Measurements from ENCODE around the gene ZNF580.

Gene ZNF580

DNA sequence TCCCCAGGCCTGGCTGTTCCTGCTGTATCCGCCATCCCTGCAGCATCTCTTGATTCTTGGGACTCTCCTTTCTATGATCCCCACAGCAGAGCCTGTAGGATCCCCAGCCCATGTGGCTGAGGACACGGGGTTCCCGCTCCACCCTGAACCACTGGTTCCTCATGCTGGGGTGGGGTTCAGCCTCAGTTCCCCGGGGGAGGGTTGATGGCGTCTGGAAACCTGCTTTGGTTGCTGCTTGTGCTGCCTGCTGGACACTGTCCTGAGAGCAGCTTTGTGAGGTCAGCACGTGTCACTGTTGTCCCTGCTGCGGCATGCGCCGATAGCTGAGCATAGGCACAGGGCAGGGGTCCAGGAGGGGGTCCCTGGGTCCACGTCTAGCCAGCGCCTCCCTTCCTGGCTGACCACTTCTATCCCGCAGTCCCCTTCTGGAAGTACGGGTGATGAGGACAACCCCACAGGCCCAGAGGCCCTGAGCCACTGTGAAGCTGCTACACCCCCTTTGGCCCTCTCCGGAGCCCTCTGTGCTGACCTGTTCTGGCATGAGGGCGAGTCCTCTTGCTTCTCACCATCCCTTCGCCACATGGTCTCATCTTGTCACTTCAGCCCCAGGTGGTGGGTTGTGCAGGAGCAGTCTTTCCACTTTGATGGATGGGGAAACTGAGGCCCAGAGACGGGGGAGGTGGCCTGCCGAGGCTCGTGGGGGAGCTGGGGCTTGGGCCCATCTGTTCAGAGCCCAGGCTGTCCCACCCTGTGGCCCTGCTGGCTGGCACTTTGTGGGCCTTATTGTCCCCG lies 39.7 kb downstream of the ZNF580 start:
- no peak for DNase-seq

DNA sequence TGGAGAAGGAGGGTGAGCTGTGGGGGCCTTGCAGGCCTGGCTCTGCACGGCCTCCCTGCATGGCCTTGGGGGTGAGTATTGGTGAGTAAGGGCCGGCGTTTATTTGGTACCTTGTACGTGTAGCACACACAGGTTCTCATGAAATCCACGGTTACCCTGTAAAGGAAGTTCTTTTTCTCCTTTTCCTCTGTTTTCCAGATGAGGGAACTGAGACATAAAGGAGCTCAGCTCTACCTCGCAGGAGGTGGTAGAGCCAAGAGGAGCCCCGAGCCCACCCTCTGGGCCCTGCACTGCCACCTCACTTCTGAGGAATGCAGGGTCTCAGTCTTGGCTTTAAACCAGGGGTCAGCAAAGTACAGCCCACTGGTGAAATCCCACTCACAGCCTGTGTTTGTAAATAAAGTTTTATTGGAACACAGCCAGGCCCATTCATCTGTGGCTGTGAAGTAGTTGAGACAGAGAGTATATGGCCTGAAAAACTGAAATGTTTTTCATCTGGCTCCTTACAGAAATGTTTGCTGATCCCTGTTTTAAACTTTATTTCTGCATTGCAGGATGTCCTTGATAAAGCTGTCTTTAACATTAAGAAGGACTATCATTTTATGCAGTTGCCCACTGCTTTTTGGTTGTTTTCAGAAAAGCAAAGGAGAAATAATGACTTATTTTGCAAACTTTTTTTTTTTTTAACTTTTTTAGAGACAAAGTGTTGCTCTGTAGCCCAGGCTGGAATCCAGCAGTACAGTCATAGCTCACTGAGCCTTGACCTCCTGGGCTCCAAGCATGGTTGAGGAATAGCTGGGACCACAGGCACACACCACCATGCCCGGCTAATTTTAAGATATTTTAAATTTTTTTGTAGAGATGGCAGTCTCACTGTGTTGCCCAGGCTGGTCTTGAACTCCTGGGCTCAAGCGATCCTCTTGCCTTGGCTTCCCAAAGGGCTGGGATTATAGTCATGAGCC lies 40.6 kb downstream of the ZNF580 start:
- DNase-seq = no peak

DNA sequence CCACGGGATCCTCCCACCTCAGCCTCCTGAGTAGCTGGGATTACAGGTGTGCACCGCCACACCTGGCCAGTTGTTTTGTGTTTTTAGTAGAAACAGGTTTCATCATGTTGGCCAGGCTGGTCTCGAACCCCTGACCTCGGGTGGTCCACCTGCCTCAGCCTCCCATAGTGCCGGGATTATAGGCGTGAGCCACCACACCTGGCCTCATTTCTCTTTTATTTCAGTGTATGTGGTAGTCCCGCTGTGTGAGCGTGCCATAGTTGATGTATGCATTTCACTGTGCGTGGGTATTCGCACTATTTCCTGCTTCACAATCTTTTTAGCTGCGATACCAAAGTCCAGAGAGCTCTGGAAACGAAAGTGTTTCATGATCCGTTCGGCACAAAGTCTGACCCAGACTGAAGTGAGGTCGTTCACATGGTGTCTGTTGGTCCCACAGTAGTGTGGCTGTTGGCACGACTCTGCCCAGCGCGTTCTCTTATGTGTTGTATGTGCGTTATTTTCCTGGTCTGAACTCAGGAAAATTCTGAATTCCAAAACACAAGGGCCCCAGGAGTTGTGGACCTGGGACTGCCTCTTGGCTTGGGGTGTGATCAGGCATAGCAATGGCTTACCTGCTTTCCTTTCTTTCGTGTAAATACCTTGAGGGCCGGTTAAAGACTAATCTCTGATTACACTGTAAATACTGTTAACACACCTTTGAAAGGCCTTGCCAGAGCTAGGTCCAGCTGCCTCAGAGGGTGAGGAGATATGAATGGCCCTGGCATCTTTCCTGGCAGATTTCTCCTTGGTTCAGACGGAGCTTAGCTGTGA lies 42.9 kb downstream of the ZNF580 start:
- no peak for DNase-seq

DNA sequence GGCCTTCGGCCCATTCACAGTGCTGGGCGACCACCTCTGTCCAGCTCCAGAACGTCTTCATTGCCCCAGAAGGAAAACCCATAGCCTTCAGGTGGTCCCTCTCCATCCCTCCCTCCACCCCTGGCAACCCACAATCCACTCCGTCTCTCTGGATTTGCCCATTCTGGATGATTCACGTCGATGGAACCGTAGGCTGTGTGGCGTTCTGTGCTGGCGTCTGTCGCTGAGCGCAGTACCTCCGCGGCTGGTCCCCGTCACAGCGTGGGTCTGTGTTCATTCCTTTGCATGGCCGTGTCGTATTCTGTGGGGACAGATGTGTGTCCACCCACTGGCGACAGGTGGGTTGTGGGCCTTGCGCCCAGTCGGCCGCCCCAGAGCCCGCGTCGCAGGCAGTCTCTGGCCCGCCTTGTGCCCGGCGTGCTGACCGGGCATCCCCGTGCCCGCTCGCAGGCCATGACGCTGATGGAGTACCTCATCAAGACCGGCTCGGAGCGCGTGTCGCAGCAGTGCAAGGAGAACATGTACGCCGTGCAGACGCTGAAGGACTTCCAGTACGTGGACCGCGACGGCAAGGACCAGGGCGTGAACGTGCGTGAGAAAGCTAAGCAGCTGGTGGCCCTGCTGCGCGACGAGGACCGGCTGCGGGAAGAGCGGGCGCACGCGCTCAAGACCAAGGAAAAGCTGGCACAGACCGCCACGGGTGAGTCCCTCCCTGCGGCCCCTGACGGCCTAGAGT lies 44.3 kb downstream of the ZNF580 start:
- no peak for DNase-seq

DNA sequence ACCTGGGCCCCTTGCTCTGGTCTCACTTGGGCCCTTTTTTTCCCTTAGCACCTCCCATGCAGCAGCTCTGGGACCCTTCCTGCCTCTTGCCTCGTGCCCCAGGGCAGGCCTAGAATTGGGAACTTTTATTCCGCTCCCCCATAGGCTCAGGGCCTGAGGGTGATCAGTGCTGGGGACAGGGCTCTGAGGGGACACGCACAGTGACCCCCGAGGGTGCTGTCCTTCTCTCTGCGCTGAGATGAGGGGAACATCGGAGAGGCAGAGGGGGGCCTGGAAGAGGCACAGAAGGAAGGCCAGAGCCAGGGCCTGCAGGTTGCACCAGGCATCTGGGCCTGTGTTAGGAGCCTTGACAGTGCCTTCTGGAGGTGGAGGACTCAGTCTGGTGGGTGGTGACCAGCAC lies 45.0 kb downstream of the ZNF580 start:
- no peak for DNase-seq

DNA sequence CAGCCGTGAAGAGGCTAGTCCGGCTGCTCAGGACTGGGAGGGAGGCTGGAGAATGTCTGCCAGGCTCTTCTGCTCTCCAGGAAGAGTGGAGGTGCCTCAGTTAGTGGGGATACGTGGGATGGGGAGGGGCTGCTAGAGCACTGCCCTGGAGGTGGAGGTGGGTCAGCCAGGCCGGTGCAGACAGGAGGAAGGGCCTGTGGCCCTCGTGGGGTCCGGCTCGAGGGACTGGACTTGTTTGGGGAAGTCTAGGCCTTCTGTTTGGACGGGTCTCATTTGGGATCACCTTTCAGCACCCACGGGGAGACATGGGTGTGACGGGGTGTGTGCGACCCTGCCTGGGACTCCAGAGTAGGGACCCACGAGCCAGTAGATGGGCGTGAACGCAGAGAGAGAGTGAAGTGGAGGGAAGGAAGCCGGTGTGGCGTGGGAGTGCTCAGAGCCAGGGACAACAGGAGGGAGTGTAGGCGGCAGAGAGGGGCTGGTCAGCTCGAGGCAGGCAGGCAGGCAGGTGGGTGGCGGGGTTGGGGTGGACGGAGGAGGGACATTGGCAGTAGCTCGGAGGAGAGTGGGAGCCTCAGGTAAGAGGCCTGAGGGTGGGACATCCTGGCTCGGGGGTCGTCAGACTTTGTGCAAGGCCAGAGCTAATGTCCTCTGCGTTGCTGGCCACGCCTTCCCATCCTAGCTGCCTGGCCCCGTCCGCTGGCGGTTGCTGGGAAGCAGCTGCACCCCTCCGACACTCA lies 45.7 kb downstream of the ZNF580 start:
- DNase-seq = no peak

DNA sequence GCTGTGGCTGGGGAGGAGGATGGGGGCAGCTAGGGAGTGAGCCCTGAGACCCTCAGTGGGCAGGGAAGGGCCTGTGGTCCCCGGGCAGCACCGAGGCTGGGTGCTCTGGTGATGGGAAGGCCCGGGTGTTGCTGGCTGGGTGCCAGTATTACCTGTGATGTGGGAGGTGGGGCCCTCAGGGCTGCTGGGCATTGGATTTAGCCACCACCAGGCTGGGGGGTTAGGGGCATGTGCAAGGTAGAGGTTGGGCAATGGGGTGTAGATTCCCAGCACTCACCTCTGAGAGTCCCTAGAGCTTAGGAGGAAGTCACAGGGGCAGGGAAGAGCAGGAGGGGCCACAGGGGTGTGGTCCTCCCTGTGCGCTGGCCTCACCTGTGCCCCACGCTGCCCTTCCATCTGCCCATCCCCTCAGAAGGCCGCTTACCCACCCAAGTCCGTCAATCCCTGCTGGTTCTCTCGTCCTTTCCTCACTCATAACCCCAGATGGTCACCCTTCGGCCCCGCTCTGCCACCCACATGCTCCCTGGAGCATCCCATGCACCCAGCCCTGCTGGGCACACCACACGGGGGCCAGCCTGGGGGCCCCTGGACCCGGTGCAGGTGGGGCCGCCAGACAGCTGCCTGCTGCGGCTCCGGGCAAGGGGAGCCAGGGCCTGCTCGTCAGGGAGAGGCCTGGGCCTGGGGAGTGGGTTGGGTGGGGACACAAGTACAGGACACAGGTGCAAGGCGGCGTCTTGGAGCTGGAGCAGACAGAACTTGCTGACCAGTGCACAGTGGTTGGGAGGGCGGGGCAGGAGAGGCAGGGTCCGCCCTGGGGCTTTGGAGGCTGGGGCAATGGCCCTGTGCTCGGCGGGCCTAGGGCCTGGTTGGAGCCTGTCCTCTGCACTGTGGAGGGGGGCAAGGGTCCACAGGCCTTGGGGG lies 46.7 kb downstream of the ZNF580 start:
- DNase-seq = no peak

DNA sequence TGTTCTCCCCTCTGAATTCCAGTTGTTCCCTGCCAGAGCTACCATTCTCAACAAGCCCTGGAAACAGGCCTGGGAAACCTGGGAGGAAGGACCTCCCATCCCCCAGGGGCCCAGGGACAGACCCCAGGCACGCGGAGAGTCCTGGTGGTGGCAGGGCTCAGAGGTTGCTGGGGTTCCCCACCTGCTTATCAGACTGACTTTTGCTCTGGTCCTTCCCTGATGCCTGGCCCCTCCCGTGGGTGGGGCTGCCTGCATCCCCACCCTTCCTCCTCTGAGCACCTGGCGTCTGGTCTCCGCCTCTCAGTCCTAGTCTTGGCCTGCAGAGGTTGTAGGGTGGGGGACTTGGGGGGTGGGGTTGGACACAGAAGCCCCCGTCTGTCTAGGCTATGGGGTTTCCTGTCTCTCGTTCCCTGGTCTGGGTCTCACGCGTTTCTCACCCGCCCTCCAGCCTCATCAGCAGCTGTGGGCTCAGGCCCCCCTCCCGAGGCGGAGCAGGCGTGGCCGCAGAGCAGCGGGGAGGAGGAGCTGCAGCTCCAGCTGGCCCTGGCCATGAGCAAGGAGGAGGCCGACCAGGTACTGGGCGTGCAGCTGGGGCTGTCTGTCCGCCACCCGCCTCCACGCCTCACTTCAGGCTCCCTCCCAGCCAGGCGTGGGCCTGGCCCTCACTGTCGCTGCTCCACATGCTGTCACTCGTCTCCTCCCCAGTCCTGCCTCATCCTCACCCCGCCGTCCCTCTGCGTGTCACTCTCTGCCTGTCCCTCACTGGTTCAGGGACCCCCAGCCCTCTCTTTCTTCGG lies 47.8 kb downstream of the ZNF580 start:
- no peak for DNase-seq

DNA sequence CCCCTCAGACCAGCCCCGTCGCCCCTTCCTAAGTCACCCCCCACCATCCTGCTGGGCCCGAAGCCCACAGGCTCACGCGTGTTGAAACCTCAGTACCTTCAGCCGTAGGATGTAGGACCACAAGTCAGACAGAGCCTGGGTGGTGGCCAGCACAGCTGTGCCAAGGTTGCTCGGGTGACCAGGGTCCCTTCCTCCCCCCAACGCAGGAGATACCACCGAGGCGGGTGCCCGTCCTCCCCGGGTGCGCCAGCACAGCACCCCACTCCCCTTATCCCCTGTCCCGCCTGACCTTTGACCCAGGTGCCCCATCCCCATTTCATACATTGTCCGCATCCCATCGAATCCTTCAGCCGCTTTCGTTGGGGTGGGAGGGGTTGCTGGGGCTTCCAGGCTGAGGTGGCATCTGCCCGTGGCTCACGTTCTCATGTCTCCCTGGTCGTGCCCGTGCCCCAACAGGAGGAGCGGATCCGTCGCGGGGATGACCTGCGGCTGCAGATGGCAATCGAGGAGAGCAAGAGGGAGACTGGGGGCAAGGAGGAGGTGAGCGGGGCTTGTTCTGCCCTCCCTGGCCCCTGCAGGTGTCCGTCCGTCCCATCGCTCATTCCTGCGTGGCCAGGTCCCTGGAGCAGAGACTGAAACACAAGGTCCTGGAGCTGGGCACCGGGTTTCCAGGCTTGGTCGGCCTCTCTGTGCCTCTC lies 48.8 kb downstream of the ZNF580 start:
- no peak for DNase-seq

DNA sequence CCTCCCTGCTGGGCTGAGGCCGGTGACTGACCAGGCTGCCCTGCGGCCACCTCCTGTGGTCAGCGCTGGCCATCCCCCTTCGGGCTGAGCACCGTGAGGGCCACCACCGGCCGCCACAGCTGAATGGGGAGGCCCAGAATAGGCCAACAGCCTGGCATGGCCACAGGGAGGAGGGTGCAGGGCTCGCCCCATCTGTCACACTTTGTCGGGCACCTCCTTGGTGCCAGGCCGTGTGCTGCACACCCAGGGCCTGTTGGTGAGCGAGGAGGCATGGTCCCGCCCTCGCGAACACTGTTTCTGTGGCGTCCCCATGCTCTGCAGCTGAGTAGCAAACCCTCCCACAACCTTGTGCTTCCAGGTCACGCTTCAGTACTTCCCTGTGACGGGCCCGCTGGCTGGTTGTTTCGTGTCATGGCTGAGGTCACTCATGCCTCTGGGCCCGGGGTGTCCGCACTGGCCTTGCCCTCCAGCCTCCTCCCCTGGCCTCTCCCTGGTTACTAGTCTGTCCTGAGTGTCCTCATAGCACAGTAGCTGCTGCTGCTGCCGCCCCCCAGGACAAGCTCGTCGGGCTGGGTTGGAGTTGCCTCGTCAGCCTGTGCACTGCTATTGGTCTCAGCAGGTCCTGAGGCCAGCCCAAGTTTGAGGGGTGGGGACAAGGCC lies 49.4 kb downstream of the ZNF580 start:
- no peak for DNase-seq

DNA sequence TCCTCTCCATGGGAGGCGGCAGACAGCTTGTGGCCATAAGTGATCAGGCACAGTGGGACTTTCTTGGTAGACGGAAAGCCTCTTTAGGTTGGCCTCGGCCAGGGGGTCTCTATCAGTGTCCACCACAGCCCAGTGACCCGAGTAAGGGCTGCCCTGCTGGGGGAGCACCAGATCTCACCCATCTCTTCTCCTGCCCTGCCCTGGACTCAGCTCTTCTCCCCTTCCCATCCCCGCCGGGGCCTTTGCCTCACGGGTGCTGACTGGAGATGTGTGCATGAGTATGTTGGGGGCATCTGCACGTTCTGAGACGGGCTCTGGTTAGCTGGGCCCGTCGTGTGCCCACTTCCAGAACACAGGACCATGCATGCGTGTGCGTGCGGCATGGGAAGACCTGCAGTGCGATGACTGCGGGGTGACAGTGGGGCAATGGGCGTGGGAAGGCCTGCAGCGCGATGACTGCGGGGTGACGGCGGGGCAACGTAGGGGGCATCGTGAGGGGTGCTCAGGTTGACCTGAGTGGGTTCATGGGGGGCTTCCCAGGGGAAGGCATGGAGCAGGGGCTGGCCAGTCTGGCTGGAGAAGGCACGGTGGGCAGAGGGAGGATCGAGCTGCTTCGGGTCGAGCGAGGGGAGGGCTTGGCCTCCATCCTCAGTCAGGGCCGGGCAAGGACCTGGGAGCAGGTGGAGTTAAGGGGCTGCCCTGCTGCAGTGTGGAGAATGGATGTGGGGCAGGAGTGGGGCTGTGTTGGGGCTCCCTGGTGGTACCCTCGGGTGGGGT lies 50.2 kb downstream of the ZNF580 start:
- DNase-seq = no peak

DNA sequence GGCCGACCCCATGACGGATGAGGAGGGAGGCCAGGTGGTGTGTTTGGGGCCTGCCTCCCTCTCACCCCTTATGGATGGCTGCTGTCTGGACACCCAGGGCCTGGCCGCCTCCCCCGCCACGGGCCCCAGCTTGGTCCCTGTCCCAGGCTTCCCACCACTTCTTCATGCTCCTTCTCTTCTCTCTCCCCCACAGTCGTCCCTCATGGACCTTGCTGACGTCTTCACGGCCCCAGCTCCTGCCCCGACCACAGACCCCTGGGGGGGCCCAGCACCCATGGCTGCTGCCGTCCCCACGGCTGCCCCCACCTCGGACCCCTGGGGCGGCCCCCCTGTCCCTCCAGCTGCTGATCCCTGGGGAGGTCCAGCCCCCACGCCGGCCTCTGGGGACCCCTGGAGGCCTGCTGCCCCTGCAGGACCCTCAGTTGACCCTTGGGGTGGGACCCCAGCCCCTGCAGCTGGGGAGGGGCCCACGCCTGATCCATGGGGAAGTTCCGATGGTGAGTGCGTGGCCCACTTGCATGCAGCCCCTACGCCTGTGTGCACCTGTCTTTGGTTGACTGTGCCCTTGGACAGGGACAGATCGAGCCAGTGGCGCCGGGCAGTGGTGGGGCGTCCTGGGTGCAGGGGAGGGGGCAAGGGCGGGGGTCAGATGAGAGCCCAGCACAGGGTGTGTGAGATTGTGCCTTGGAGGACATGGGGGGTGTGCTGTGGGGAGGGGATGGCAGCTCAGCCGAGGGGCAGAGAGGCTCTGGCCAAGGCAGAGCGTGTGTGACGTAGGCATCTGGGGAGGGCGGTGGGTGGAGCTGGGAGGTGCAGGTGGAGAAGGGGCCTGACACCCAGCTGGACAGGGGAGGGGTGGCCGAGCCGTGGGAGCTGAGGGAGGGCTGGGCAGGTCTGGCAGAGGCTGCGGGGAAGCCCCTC lies 51.0 kb downstream of the ZNF580 start:
- DNase-seq = no peak

DNA sequence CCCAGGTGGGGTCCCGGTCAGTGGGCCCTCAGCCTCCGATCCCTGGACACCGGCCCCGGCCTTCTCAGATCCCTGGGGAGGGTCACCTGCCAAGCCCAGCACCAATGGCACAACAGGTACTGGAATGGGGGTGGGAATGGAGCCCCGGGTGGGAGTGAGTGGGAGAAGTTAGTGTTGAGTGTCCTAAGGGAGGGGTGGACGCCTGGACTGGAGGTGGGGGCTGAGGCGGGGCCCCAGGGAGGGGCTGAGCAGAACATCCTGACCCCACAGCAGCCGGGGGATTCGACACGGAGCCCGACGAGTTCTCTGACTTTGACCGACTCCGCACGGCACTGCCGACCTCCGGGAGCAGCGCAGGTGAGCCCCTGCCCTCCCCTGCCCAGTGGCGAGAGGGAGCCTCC lies 51.9 kb downstream of the ZNF580 start:
- no peak for DNase-seq
